ENCODE data around the gene RAI1.
A peak's percentile ranks its signal among the peaks of the same experiment; 100 is the strongest.

RAI1 gene

DNA sequence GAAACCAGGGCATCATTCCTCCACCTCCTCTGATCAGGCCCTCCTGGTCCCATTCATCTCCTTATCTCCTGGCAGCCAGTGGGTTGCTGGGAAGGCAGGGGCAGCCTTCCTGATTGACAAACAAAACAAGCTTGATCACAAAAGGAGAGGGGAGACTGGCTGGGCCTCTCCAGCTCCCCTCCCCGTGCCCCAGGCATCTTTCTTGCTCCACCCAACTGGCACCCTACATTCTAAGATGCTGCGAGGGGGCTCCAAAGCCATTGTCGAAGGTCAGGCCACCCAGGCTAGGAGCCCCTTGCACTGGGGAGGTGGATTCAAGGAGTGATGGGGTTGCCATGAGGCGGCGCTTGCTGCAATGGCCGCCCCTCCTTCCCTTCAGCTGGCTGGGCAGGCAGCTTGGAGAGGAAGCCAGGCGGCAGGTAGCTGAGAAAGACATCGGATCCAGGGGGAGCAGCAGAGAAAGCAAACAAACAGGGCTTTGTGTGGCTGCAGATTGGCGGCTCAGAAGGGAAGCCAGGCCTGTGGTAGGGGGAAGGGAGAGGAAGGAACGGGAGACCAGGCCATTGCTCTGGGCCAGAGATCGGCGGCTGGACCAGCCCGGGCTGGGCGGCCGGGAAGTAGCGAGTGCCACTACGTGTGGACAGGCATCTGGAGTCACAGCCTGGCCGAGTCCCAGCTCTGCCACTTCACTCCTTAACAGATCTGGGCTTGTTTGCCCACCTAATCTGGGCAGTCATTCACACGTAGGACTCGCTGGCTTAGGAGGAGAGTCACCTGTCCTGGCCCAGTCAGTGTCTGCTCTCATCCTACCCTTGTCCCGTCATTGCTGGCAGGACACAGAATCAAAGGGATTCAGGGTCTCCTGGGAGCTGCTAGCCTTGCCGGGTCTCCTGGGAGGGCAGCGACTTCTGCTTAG, 12.3 kb downstream of the RAI1 start:
- TF ChIP-seq, protein P1, sequence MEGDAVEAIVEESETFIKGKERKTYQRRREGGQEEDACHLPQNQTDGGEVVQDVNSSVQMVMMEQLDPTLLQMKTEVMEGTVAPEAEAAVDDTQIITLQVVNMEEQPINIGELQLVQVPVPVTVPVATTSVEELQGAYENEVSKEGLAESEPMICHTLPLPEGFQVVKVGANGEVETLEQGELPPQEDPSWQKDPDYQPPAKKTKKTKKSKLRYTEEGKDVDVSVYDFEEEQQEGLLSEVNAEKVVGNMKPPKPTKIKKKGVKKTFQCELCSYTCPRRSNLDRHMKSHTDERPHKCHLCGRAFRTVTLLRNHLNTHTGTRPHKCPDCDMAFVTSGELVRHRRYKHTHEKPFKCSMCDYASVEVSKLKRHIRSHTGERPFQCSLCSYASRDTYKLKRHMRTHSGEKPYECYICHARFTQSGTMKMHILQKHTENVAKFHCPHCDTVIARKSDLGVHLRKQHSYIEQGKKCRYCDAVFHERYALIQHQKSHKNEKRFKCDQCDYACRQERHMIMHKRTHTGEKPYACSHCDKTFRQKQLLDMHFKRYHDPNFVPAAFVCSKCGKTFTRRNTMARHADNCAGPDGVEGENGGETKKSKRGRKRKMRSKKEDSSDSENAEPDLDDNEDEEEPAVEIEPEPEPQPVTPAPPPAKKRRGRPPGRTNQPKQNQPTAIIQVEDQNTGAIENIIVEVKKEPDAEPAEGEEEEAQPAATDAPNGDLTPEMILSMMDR (IDR thresholded peaks at IDR 0.05; ENCODE audit: borderline replicate concordance, control extremely low read depth, extremely low read depth, insufficient read depth, missing control alignments): no peak
- no peak for DNase-seq (ENCODE audit: low spot score)
- in situ Hi-C loops (cut with MboI; ENCODE audit: low sequenced_read_pairs, unreplicated experiment): no loop called here

DNA sequence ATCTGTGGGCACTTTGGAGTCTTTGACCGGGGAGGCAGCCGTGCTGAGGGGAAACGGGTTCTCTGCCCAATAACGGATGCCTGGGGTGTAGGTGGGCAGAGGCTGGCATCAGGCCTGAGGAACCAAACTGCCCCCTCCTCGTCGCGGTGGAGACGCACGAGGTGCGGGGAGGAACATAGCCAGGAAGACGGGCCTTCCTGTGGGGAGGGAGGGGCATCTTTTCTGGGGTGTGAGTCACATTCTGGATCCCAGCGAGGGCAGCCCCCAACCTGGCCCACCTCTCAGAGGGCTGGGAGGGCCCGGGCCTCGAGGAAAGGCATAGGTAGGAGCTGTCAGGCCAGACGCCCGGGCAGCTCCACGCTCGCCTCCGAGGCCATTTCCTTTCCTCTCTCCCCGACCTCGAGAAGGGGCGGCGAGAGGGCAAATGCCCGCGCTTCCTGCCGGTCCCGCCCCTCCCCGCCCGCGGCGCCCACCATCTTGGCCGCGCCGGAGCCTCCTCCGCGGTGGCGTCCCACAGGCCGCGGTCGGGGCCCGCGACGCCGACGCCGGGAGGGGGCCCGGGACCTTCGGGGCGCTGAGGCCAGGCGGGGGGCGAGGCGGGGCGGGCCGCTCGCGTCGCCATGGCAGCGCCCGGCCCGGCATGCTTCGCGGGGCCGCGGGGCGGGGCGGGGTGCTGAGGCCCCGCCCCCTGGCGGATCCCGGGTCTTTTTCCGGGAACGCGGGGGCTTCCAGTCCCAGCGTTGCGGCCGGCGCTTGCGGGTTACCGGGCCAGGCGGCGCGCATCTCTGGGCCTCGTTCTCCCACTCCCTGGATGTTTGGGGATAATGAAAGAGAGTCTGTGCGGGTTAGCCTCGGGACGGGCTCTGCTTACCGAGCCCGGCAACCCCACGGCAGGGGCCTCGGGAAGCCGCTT, 13.2 kb downstream of the RAI1 start:
- TF ChIP-seq, protein P1 (IDR thresholded peaks at IDR 0.05; ENCODE audit: borderline replicate concordance, control extremely low read depth, extremely low read depth, insufficient read depth, missing control alignments): no peak
- peak; percentile 91 for DNase-seq (ENCODE audit: low spot score)
- in situ Hi-C loops (cut with MboI; ENCODE audit: low sequenced_read_pairs, unreplicated experiment): no loop called here

DNA sequence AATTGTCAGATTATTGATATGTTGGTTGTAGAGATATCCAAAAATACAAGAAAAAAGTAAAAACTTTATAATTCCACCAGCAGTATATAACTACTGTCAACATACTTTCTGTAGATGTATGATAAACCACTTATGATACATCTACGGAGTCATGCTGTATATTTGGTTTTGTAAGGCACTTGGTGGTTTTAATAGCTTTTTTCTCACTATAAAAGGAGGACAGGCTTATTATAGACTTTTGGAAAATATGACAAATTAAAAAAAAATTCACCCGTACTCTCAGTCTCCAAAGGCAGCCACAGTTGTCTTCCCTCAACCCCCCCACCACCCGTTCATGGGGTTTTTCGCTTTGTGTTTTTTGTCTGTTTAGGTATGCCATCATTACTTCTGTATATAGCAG, 14.8 kb downstream of the RAI1 start:
- no peak for DNase-seq (ENCODE audit: low spot score)
- in situ Hi-C loops (cut with MboI; ENCODE audit: low sequenced_read_pairs, unreplicated experiment): no loop called here

DNA sequence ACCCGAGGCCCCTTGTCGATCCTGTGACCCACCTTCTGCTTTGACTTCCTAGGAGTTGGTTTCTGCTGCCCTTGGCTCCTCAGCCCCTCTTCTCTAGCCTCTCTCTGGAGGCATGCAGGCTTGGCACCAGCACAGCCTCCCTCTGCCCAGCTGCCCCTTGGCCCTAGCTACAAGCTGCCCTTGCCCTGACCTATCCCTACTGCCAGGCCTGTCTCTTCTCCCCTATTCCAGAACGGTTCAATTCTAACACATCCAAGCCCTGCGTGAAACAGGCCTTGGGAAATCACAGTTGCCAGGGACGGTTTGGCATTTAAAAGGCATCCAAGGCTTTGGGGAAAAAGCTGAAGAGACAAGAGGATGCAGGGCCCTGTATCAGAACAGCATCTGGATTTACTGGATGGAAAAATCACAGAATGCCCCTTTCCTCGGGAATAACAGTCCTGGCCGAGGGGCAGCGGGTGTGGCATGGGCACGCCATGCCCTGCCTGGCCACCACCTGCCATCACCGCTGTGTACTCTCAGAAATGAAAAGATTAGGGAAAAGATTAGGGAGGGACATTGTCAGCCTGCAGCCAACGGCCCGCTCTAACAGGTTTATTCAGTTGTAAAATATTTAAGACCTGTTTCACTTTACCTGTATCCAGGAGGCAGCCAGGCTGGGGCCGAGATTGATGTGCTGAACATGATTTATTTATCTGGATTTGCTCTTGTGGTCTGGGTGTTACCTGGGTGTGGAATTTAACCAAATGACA, 15.8 kb downstream of the RAI1 start:
- no peak for DNase-seq (ENCODE audit: low spot score)
- in situ Hi-C loops (cut with MboI; ENCODE audit: low sequenced_read_pairs, unreplicated experiment): no loop called here
- TF ChIP-seq, protein P1 (IDR thresholded peaks at IDR 0.05; ENCODE audit: borderline replicate concordance, control extremely low read depth, extremely low read depth, insufficient read depth, missing control alignments): no peak

More for the DNA sequence above, 14.8 kb downstream of the RAI1 start:
- TF ChIP-seq, protein P1 (IDR thresholded peaks at IDR 0.05; ENCODE audit: borderline replicate concordance, control extremely low read depth, extremely low read depth, insufficient read depth, missing control alignments): no peak

DNA sequence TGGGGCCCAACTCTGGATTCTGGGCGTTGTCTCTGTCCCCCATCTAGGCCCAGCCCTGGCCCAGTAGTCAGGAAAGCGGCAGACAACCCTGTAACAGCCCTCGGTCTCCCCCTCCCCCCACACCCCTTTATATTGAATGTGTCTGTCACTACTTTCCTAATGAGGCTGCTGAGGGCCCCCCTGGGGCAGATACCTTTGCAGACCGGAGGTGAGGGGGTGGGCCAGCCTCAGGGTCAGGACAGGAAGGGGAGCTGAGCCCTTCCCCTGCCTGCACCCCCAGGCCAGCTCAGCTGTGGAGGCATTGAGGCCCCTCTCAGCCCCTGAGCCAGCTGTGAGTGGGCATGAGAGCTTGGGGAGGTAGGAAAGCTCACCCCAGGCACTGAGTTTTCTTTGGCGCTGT, 17.1 kb downstream of the RAI1 start:
- in situ Hi-C loops (cut with MboI; ENCODE audit: low sequenced_read_pairs, unreplicated experiment): no loop called here
- TF ChIP-seq, protein P1 (IDR thresholded peaks at IDR 0.05; ENCODE audit: borderline replicate concordance, control extremely low read depth, extremely low read depth, insufficient read depth, missing control alignments): no peak
- no peak for DNase-seq (ENCODE audit: low spot score)

DNA sequence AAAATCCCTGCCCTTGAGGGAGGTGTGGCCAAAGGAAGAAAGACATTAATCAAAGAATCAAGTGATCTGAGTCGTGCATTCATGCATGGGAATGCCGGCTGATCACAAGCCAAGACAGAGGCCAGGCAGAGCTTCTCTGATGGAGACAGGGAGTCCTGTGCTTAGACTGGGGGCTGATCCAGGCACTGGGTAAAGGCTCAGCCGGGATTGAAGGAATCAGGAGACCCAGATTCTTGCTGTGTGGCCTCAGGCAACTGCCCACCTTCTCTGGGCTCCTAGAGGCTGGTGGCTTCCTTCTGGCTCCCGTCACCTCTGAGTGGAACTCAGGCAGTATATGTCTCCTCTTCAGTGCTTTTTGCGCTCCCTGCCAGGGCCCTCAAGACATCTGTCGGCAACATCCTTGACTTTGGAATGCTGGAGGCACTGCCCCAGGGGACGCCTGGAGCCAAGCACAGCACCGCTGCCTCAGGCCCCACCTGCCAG, 17.7 kb downstream of the RAI1 start:
- in situ Hi-C loops (cut with MboI; ENCODE audit: low sequenced_read_pairs, unreplicated experiment): no loop called here
- DNase-seq (ENCODE audit: low spot score): no peak
- TF ChIP-seq, protein P1 (IDR thresholded peaks at IDR 0.05; ENCODE audit: borderline replicate concordance, control extremely low read depth, extremely low read depth, insufficient read depth, missing control alignments): no peak

Measured in GM13976 (cell line).